ENCODE data around the gene ANKFY1. TPM values are rescaled to one million over a fixed set of nuclear protein-coding genes. Genes with fewer than 3 reads are reported as not detected.

Gene ANKFY1
- total RNA-seq, 1 donor from 2014 or later, result 51.9 TPM

GRCh38 chr17:4229627-4230541 lies 33.9 kb downstream of the ANKFY1 start:
- H3K4me1 Mint-ChIP-seq (ENCODE audit: low read depth), result peaks cover 13% of the 10 kb centered on the region
- intact Hi-C loops (cut with micrococcal nuclease), result no loop called here
- no peak overlapping the region for H3K4me3 Mint-ChIP-seq (ENCODE audit: low read depth)
- H3K36me3 Mint-ChIP-seq (ENCODE audit: low read depth), result peaks cover 42% of the 10 kb centered on the region
- DNase-seq (ENCODE audit: low spot score), result no peak
- no peak overlapping the region for H3K27ac Mint-ChIP-seq
- H3K9me3 Mint-ChIP-seq, result no peaks in the 10 kb centered on the region
- H3K27me3 Mint-ChIP-seq (ENCODE audit: low read depth), result no peaks in the 10 kb centered on the region

GRCh38 chr17:4221899-4222659 lies 41.7 kb downstream of the ANKFY1 start:
- Mint-ChIP-seq H3K27ac (no peak overlapping the region), H3K36me3 (ENCODE audit: low read depth) (peaks cover 16% of the 10 kb centered on the region), H3K9me3 (no peaks in the 10 kb centered on the region), H3K4me3 (ENCODE audit: low read depth) (no peak overlapping the region), H3K27me3 (ENCODE audit: low read depth) (no peaks in the 10 kb centered on the region), H3K4me1 (ENCODE audit: low read depth) (no peaks in the 10 kb centered on the region)
- no peak for DNase-seq (ENCODE audit: low spot score)
- intact Hi-C loops (cut with micrococcal nuclease), result no loop called here

GRCh38 chr17:4221163-4221562 lies 42.6 kb downstream of the ANKFY1 start:
- no peak overlapping the region for H3K4me3 Mint-ChIP-seq (ENCODE audit: low read depth)
- H3K9me3 Mint-ChIP-seq, result no peaks in the 10 kb centered on the region
- intact Hi-C loops (cut with micrococcal nuclease), result no loop called here
- DNase-seq (ENCODE audit: low spot score), result no peak
- H3K36me3 Mint-ChIP-seq (ENCODE audit: low read depth), result peaks cover 20% of the 10 kb centered on the region
- H3K4me1 Mint-ChIP-seq (ENCODE audit: low read depth), result peaks cover 2% of the 10 kb centered on the region
- no peaks in the 10 kb centered on the region for H3K27me3 Mint-ChIP-seq (ENCODE audit: low read depth)
- H3K27ac Mint-ChIP-seq, result no peak overlapping the region

- intact Hi-C loops (cut with micrococcal nuclease), result no loop called here
- Mint-ChIP-seq H3K4me3 (ENCODE audit: low read depth) (no peak overlapping the region), H3K27me3 (ENCODE audit: low read depth) (no peaks in the 10 kb centered on the region), H3K9me3 (no peaks in the 10 kb centered on the region), H3K27ac (no peak overlapping the region), H3K36me3 (ENCODE audit: low read depth) (peaks cover 21% of the 10 kb centered on the region), H3K4me1 (ENCODE audit: low read depth) (peaks cover 3% of the 10 kb centered on the region)
- DNase-seq (ENCODE audit: low spot score), result no peak
Observed at GRCh38 chr17:4220655-4221054, 43.1 kb downstream of the ANKFY1 start.

- DNase-seq (ENCODE audit: low spot score), result no peak
- intact Hi-C loops (cut with micrococcal nuclease), result no loop called here
Observed at GRCh38 chr17:4219241-4219640, 44.5 kb downstream of the ANKFY1 start.

DNA sequence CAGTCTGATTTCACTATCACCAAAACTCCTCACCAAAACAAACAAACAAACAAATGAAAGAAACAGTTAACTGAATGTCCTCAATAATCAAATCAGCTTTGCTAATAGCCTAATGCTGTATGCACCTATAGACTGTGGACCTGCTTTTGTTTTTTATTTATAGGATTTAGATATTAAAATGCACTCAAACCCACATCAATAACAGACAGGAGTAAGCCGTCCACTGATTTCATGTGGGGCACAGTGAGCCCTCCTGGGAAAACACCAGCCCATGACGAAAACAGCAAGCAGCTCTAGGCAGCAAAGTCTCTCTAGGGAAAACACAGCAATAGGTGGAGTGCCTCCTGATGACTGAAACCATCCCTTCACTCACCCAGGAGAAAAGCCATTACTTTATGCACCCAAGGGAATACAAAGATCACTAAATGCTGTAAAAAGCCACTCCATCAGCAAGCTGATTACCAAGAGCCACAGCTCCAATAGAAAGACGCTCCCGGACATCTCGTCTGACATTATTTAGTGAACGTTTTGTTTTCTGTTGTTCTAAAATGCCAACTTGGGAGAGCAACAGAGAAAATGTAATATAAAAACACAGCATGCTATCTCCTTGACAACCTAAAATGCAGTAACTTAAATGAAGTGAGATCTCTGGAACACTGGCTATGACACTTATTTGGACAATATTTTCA lies 47.8 kb downstream of the ANKFY1 start:
- DNase-seq (ENCODE audit: low spot score), result no peak
- H3K27ac Mint-ChIP-seq, result peak overlapping the region; percentile 59
- no peaks in the 10 kb centered on the region for H3K9me3 Mint-ChIP-seq
- H3K36me3 Mint-ChIP-seq (ENCODE audit: low read depth), result peaks cover 28% of the 10 kb centered on the region
- no peak overlapping the region for H3K4me3 Mint-ChIP-seq (ENCODE audit: low read depth)
- intact Hi-C loops (cut with micrococcal nuclease), result loop anchor here (1.0 kb wide), 2 partner anchors 88 to 197 kb away; no protein-coding TSS in a partner anchor
- H3K27me3 Mint-ChIP-seq (ENCODE audit: low read depth), result no peaks in the 10 kb centered on the region
- peaks cover 9% of the 10 kb centered on the region for H3K4me1 Mint-ChIP-seq (ENCODE audit: low read depth)

More at GRCh38 chr17:4219241-4219640, 44.5 kb downstream of the ANKFY1 start:
- Mint-ChIP-seq H3K4me3 (ENCODE audit: low read depth) (no peak overlapping the region), H3K9me3 (no peaks in the 10 kb centered on the region), H3K36me3 (ENCODE audit: low read depth) (peaks cover 23% of the 10 kb centered on the region), H3K4me1 (ENCODE audit: low read depth) (peaks cover 9% of the 10 kb centered on the region), H3K27ac (no peak overlapping the region), H3K27me3 (ENCODE audit: low read depth) (no peaks in the 10 kb centered on the region)

- Mint-ChIP-seq H3K27me3 (ENCODE audit: low read depth) (no peaks in the 10 kb centered on the region), H3K27ac (no peak overlapping the region), H3K4me1 (ENCODE audit: low read depth) (peaks cover 9% of the 10 kb centered on the region), H3K36me3 (ENCODE audit: low read depth) (peaks cover 40% of the 10 kb centered on the region), H3K9me3 (no peaks in the 10 kb centered on the region), H3K4me3 (ENCODE audit: low read depth) (no peak overlapping the region)
- intact Hi-C loops (cut with micrococcal nuclease), result no loop called here
- DNase-seq (ENCODE audit: low spot score), result no peak
Observed at GRCh38 chr17:4214157-4214556, 49.6 kb downstream of the ANKFY1 start.

DNA sequence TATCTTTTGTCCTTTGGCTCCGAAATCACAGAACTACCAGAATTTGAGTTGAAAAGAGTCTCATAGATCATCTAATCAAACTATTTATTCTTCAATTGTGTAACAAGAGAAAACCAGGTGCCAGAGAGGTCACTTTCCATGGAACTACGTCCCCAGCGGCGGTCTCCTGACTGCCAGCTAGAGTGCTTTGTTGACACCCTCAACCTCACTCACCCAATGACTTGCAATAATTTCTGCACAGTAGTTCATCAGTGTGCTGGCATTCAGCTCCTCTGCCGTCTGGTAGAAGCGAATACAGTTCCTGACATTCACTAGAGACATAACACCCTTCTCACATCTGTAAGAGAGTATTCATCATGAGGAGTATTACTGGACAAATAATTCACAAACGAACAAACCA lies 54.2 kb downstream of the ANKFY1 start:
- H3K27me3 Mint-ChIP-seq (ENCODE audit: low read depth), result no peaks in the 10 kb centered on the region
- H3K27ac Mint-ChIP-seq, result no peak overlapping the region
- intact Hi-C loops (cut with micrococcal nuclease), result no loop called here
- H3K4me1 Mint-ChIP-seq (ENCODE audit: low read depth), result peaks cover 19% of the 10 kb centered on the region
- DNase-seq (ENCODE audit: low spot score), result no peak
- no peak overlapping the region for H3K4me3 Mint-ChIP-seq (ENCODE audit: low read depth)
- no peaks in the 10 kb centered on the region for H3K9me3 Mint-ChIP-seq
- peaks cover 68% of the 10 kb centered on the region for H3K36me3 Mint-ChIP-seq (ENCODE audit: low read depth)

- peaks cover 70% of the 10 kb centered on the region for H3K36me3 Mint-ChIP-seq (ENCODE audit: low read depth)
Observed at GRCh38 chr17:4208238-4208637, 55.5 kb downstream of the ANKFY1 start.

DNA sequence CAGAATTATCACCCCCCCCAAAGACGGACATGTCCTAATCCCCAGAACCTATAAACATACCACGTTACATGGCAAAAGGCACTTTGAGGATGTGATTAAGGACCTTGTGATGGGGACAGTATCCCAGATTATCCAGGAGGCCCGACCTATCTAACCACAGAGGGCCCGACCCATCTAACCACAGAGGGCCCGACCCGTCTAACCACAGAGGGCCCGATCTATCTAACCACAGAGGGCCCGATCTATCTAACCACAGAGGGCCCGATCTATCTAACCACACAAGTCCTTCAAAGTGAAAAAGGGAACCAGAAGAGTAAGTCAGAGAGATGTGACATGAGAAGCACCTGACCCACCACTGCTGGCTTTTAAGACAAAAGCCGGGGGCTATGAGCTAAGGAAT lies 56.8 kb downstream of the ANKFY1 start:
- intact Hi-C loops (cut with micrococcal nuclease), result no loop called here
- Mint-ChIP-seq H3K36me3 (ENCODE audit: low read depth) (peaks cover 69% of the 10 kb centered on the region), H3K9me3 (no peaks in the 10 kb centered on the region), H3K4me3 (ENCODE audit: low read depth) (no peak overlapping the region), H3K27me3 (ENCODE audit: low read depth) (no peaks in the 10 kb centered on the region), H3K4me1 (ENCODE audit: low read depth) (peaks cover 19% of the 10 kb centered on the region), H3K27ac (peak overlapping the region; percentile 13)
- DNase-seq (ENCODE audit: low spot score), result no peak

More at GRCh38 chr17:4208238-4208637, 55.5 kb downstream of the ANKFY1 start:
- Mint-ChIP-seq H3K9me3 (no peaks in the 10 kb centered on the region), H3K27me3 (ENCODE audit: low read depth) (no peaks in the 10 kb centered on the region), H3K27ac (no peak overlapping the region), H3K4me3 (ENCODE audit: low read depth) (no peak overlapping the region), H3K4me1 (ENCODE audit: low read depth) (peaks cover 19% of the 10 kb centered on the region)
- intact Hi-C loops (cut with micrococcal nuclease), result no loop called here
- DNase-seq (ENCODE audit: low spot score), result no peak

DNA sequence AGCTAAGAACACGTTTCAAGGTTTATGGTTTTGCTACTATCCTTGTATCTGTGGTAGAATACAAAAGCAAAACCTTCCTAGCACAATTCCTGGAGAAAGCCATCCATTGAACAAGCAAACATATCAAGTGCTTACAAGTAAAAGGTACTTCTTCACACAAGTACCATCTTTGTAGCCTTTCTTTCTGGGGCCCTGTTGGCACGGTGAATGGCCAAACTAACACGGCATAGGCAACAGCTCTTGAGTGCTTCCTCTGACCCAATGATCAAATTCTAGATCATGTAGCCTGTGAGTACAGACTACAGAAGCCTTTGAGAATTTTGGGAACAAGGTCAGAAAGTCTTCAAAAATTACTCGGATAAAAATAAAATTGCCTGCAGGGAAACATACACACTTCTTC lies 57.9 kb downstream of the ANKFY1 start:
- Mint-ChIP-seq H3K4me1 (ENCODE audit: low read depth) (peaks cover 19% of the 10 kb centered on the region), H3K27ac (no peak overlapping the region), H3K36me3 (ENCODE audit: low read depth) (peaks cover 67% of the 10 kb centered on the region), H3K27me3 (ENCODE audit: low read depth) (no peaks in the 10 kb centered on the region), H3K4me3 (ENCODE audit: low read depth) (no peak overlapping the region), H3K9me3 (no peaks in the 10 kb centered on the region)
- intact Hi-C loops (cut with micrococcal nuclease), result no loop called here
- no peak for DNase-seq (ENCODE audit: low spot score)

- intact Hi-C loops (cut with micrococcal nuclease), result no loop called here
Observed at GRCh38 chr17:4204710-4205173, 59.0 kb downstream of the ANKFY1 start.

More at GRCh38 chr17:4204710-4205173, 59.0 kb downstream of the ANKFY1 start:
- Mint-ChIP-seq H3K4me3 (ENCODE audit: low read depth) (no peak overlapping the region), H3K27me3 (ENCODE audit: low read depth) (no peaks in the 10 kb centered on the region), H3K9me3 (no peaks in the 10 kb centered on the region), H3K4me1 (ENCODE audit: low read depth) (peaks cover 19% of the 10 kb centered on the region), H3K27ac (peak overlapping the region; percentile 28), H3K36me3 (ENCODE audit: low read depth) (peaks cover 61% of the 10 kb centered on the region)
- DNase-seq (ENCODE audit: low spot score), result no peak
